CD4-positive, CD25-positive, alpha-beta regulatory T cell (primary cell): Measurements from ENCODE around the gene ACSS2. TPM values are rescaled to one million over a fixed set of nuclear protein-coding genes. Genes with fewer than 3 reads are reported as not detected.
A peak's percentile ranks its signal among the peaks of the same experiment; 100 is the strongest.

Experiments used
- ATAC-seq, 2 donors: fragments of 150-1000 bp; cut with Tn5 transposase; one replicate each; pipeline ENCODE4 v1.10.0; 2021; ENCODE audit warnings: low read depth in 2 of 2, moderate number of reproducible peaks in 2 of 2, moderate library complexity in 1 of 2
- DNase-seq, 3 donors: peaks; one replicate each; pipeline versions ENCODE4 v3.0.0 to v3.0.0-alpha.2; 2012 to 2022; ENCODE audit warnings: mixed read lengths in 1 of 3
- H3K27ac ChIP-seq: one replicate; pipeline ENCODE4 v1.7.0; 2013; ENCODE audit warnings: mild to moderate bottlenecking, low read length; ENCODE audit not compliant: insufficient read depth, poor library complexity, severe bottlenecking
- H3K27me3 ChIP-seq: one replicate; pipeline ENCODE4 v1.7.0; 2013; ENCODE audit warnings: low read length; ENCODE audit not compliant: control insufficient read depth, insufficient read depth
- H3K36me3 ChIP-seq: one replicate; pipeline ENCODE4 v1.7.0; 2013; ENCODE audit warnings: mild to moderate bottlenecking, low read length, moderate library complexity; ENCODE audit not compliant: control insufficient read depth, insufficient read depth
- H3K4me1 ChIP-seq: 2 replicates; pipeline ENCODE4 v1.7.0; 2013; ENCODE audit warnings: mild to moderate bottlenecking, low read length; ENCODE audit not compliant: insufficient read depth, control insufficient read depth, poor library complexity, severe bottlenecking
- H3K4me3 ChIP-seq: one replicate; pipeline ENCODE4 v1.7.0; 2013; ENCODE audit warnings: low read depth, mild to moderate bottlenecking, low read length, moderate library complexity
- H3K9me3 ChIP-seq, 2 experiments: 1 replicate in 1 of 2; 2 replicates in 1 of 2; pipeline ENCODE4 v1.7.0; 2013; ENCODE audit warnings: low read length in 2 of 2, mild to moderate bottlenecking in 1 of 2, moderate library complexity in 1 of 2; ENCODE audit not compliant: control insufficient read depth in 2 of 2
- H3K27ac Mint-ChIP-seq, 3 donors: one replicate each; pipeline ENCODE4 v1.8.0; 2020 to 2022; ENCODE audit warnings: mild to moderate bottlenecking in 3 of 3, mixed read lengths in 3 of 3, moderate library complexity in 2 of 3
- H3K27me3 Mint-ChIP-seq: one replicate; pipeline ENCODE4 v1.8.0; 2022; ENCODE audit warnings: mild to moderate bottlenecking, mixed read lengths
- H3K36me3 Mint-ChIP-seq: one replicate; pipeline ENCODE4 v1.8.0; 2020; ENCODE audit warnings: mixed read lengths
- H3K4me1 Mint-ChIP-seq, 4 donors: one replicate each; pipeline ENCODE4 v1.8.0; 2020 to 2022; ENCODE audit warnings: mixed read lengths in 4 of 4, mild to moderate bottlenecking in 1 of 4
- H3K4me3 Mint-ChIP-seq, 4 donors: one replicate each; pipeline ENCODE4 v1.8.0; 2020 to 2022; ENCODE audit warnings: mild to moderate bottlenecking in 4 of 4, mixed read lengths in 4 of 4, moderate library complexity in 3 of 4
- H3K9me3 Mint-ChIP-seq, 7 donors: one replicate each; pipeline ENCODE4 v1.8.0; 2020 to 2022; ENCODE audit warnings: mixed read lengths in 7 of 7, mild to moderate bottlenecking in 3 of 7, moderate library complexity in 2 of 7
- polyA plus RNA-seq, 4 donors: library from polyadenylated mRNA; unstranded; fragments of 300-500 nt; fragmentation: Illumina TruSeq; gene quantifications; one replicate each; pipeline ENCODE4 v1.2.3, GENCODE V29; 2021
- total RNA-seq: library from RNA; stranded (reverse); gene quantifications from one replicate; pipeline ENCODE4 v1.2.3, GENCODE V29; 2022

The ACSS2 gene
- total and polyA plus RNA-seq, 5 donors from 2014 or later: 8.8 to 14.1 (median 11.7) TPM

- H3K27me3 Mint-ChIP-seq: no peaks in the 10 kb centered on the region
- peaks cover 0 to 9% (median 0%) of the 10 kb centered on the region in 4 donors for H3K4me1 Mint-ChIP-seq
Measured at GRCh38 chr20:34943808-34944567, 67.6 kb downstream of the ACSS2 start.

DNA sequence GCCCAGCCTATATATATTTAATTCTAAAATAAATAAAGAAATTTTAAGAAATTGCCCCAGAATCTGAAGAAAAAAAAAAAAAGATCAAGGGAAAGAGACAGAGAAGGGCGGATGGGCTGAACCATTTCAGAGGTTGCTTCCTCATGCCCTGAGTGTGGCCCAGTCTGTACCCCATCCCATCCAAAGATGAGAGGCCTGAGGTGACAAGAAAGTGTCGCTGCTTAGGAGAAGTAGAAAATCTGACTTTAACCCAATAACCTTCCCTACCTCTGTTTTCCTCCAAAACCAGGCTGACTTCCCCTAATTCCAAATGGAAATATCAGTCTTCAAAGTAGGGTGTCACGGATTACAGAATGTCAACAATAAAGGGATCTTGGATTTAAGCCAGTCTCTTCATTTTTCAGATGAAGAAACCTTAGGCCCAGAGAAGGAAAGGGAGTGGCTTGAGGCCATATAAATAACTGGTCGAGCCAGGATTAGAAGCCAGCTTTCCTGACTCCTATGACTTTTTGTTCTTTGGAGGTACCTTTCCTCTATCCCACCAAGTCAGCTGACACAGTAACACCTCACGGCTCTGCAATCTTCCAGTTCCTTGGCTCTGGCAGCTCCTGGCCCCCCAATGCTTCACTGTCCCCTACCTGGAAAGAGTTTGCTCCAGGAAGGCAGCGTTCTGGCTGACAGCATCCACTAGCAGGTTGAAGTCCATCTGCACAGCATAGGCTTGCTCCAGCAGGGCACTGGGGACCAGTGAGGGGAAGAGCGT is 69.1 kb downstream of the ACSS2 start:
- no peak for ATAC-seq
- H3K27me3 ChIP-seq: no peaks in the 10 kb centered on the region
- DNase-seq: no peak
- Mint-ChIP-seq H3K27me3 (no peaks in the 10 kb centered on the region), H3K4me3 (no peak overlapping the region), H3K4me1 (peaks cover 0 to 9% (median under 1%) of the 10 kb centered on the region in 4 donors), H3K27ac (peak overlapping the region in 1 of 3 donors; percentile 47), H3K9me3 (no peaks in the 10 kb centered on the region), H3K36me3 (peaks cover 41% of the 10 kb centered on the region)
- H3K36me3 ChIP-seq: peaks cover 49% of the 10 kb centered on the region
- H3K9me3 ChIP-seq: no peaks in the 10 kb centered on the region
- H3K27ac ChIP-seq: no peak overlapping the region
- no peak overlapping the region for H3K4me3 ChIP-seq
- no peaks in the 10 kb centered on the region for H3K4me1 ChIP-seq

More at GRCh38 chr20:34943808-34944567, 67.6 kb downstream of the ACSS2 start:
- Histone ChIP-seq H3K27ac (no peak overlapping the region), H3K4me1 (no peaks in the 10 kb centered on the region), H3K9me3 (no peaks in the 10 kb centered on the region), H3K4me3 (no peak overlapping the region), H3K36me3 (peaks cover 50% of the 10 kb centered on the region), H3K27me3 (no peaks in the 10 kb centered on the region)
- ATAC-seq (no peak), DNase-seq (no peak)
- peak overlapping the region in 2 of 3 donors; percentile 24 to 29 for H3K27ac Mint-ChIP-seq
- H3K9me3 Mint-ChIP-seq: no peaks in the 10 kb centered on the region
- no peak overlapping the region for H3K4me3 Mint-ChIP-seq
- peaks cover 40% of the 10 kb centered on the region for H3K36me3 Mint-ChIP-seq

DNA sequence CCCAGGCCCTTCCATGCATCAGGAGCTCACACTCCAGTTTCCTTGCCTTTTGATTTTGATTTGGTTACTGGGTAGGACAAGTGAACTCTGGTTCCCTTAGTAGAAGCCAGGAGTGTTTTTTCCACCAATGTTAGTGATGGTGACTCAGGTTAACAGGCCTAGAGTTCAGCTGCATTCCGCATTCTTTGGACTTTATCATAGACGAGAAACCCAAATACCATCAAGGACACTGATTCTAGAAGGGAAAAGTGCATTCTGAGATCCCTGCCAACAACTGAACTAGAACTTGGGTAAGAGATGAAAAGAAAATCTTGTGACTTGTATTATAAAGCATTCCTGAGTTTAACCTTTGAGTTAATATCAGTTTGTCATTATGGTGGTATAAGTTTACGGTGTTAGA is 70.2 kb downstream of the ACSS2 start:
- H3K9me3 ChIP-seq: no peaks in the 10 kb centered on the region
- Mint-ChIP-seq H3K4me1 (peaks cover 0 to 9% (median under 1%) of the 10 kb centered on the region in 4 donors), H3K36me3 (peaks cover 33% of the 10 kb centered on the region), H3K27ac (peak overlapping the region in 1 of 3 donors; percentile 47), H3K4me3 (no peak overlapping the region), H3K27me3 (no peaks in the 10 kb centered on the region), H3K9me3 (no peaks in the 10 kb centered on the region)
- ATAC-seq (no peak), DNase-seq (no peak)
- H3K36me3 ChIP-seq: peaks cover 43% of the 10 kb centered on the region
- no peak overlapping the region for H3K27ac ChIP-seq
- H3K27me3 ChIP-seq: no peaks in the 10 kb centered on the region
- H3K4me1 ChIP-seq: no peaks in the 10 kb centered on the region
- H3K4me3 ChIP-seq: no peak overlapping the region

DNA sequence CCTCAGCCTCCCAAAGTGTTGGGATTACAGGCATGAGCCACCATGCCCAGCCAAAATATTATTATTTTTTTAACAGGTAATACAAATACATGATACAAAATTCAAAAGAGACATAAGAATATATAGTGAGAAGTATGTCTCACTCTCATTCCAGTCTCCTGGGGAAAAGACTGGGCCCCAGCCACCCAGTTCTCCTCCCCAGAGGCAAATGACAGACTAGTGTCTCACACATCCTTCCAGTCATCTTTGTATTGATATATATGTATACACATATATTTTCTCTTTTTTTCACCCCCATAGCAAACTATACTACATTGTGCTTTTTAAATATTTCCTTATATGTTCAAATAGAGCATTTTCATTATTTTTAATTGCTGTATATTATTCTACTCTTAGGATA is 70.9 kb downstream of the ACSS2 start:
- H3K9me3 ChIP-seq: no peaks in the 10 kb centered on the region
- no peak overlapping the region for H3K27ac ChIP-seq
- no peaks in the 10 kb centered on the region for H3K27me3 ChIP-seq
- Mint-ChIP-seq H3K4me1 (peaks cover 0 to 9% (median under 1%) of the 10 kb centered on the region in 4 donors), H3K27me3 (no peaks in the 10 kb centered on the region), H3K4me3 (no peak overlapping the region), H3K36me3 (peaks cover 30% of the 10 kb centered on the region), H3K27ac (no peak overlapping the region), H3K9me3 (no peaks in the 10 kb centered on the region)
- ATAC-seq: no peak
- H3K4me1 ChIP-seq: no peaks in the 10 kb centered on the region
- no peak overlapping the region for H3K4me3 ChIP-seq
- H3K36me3 ChIP-seq: peaks cover 36% of the 10 kb centered on the region
- DNase-seq: no peak

- Mint-ChIP-seq H3K9me3 (no peaks in the 10 kb centered on the region), H3K36me3 (peaks cover 25% of the 10 kb centered on the region)
- H3K4me1 ChIP-seq: no peaks in the 10 kb centered on the region
Measured at GRCh38 chr20:34948030-34948429, 71.6 kb downstream of the ACSS2 start.

DNA sequence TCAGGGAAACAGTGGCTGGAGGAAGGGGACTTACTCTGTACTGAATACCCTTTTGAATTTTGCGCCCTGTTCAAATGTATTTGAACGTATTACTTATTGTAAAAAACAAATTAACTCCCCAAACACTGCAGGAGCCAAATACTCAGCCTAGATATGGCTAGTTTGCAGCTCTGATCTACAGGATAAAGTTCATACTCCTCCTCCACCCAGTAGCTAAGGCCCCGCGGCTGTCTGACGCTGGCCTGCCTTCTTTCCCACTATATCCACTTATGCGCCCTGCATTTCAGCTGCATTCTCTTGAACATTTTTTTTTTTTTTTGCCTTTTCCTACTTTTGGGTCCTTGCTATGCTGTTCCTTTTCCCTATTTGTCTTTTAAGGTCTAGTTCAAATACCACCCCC is 72.7 kb downstream of the ACSS2 start:
- H3K4me3 Mint-ChIP-seq: no peak overlapping the region

More at GRCh38 chr20:34948030-34948429, 71.6 kb downstream of the ACSS2 start:
- Mint-ChIP-seq H3K4me3 (no peak overlapping the region), H3K4me1 (peaks cover 0 to 9% (median 3%) of the 10 kb centered on the region in 4 donors), H3K27ac (no peak overlapping the region), H3K27me3 (no peaks in the 10 kb centered on the region)
- Histone ChIP-seq H3K9me3 (no peaks in the 10 kb centered on the region), H3K4me3 (no peak overlapping the region), H3K27ac (no peak overlapping the region), H3K36me3 (peaks cover 29% of the 10 kb centered on the region), H3K27me3 (no peaks in the 10 kb centered on the region)
- ATAC-seq: no peak
- no peak for DNase-seq

GRCh38 chr20:34951252-34951651 is 74.8 kb downstream of the ACSS2 start:
- Mint-ChIP-seq H3K4me1 (peaks cover 5 to 31% (median 18%) of the 10 kb centered on the region in 4 donors), H3K9me3 (no peaks in the 10 kb centered on the region), H3K27me3 (no peaks in the 10 kb centered on the region), H3K36me3 (peaks cover 7% of the 10 kb centered on the region), H3K27ac (no peak overlapping the region), H3K4me3 (no peak overlapping the region)
- Histone ChIP-seq H3K4me3 (no peak overlapping the region), H3K27ac (no peak overlapping the region), H3K4me1 (peaks cover 12% of the 10 kb centered on the region), H3K27me3 (no peaks in the 10 kb centered on the region), H3K9me3 (no peaks in the 10 kb centered on the region), H3K36me3 (peaks cover 6% of the 10 kb centered on the region)
- DNase-seq: no peak
- no peak for ATAC-seq

More for the DNA sequence above, 72.7 kb downstream of the ACSS2 start:
- H3K36me3 ChIP-seq: peaks cover 19% of the 10 kb centered on the region
- H3K4me1 ChIP-seq: no peaks in the 10 kb centered on the region
- no peaks in the 10 kb centered on the region for H3K27me3 ChIP-seq
- Mint-ChIP-seq H3K27ac (peak overlapping the region in 1 of 3 donors; percentile 53), H3K9me3 (no peaks in the 10 kb centered on the region), H3K4me1 (peaks cover 0 to 12% (median 6%) of the 10 kb centered on the region in 4 donors), H3K36me3 (peaks cover 15% of the 10 kb centered on the region), H3K27me3 (no peaks in the 10 kb centered on the region)
- H3K9me3 ChIP-seq: no peaks in the 10 kb centered on the region
- ATAC-seq: no peak
- H3K27ac ChIP-seq: no peak overlapping the region
- DNase-seq: no peak
- H3K4me3 ChIP-seq: no peak overlapping the region
